DND-41 (cell line): ENCODE measurements around the gene PALM.
"Not testable (repeated sequence)": the region's sequence is repeated elsewhere in the genome, so short reads cannot be mapped to it uniquely, and the experiment has no call there.

Experiments used
- ATAC-seq: fragments of 200-7000 bp; cut with Tn5 transposase; 3 replicates; pipeline ENCODE4 v1.9.1; 2021; ENCODE audit warnings: low read depth; ENCODE audit not compliant: insufficient read depth
- DNase-seq: peaks from one replicate; pipeline ENCODE4 v3.0.0-alpha.2; 2020
- H2AFZ ChIP-seq: 2 replicates; pipeline ENCODE4 v1.6.0; 2012; ENCODE audit warnings: low read depth, low read length
- H3K27ac ChIP-seq: 2 replicates; pipeline ENCODE4 v1.5.1; 2012; ENCODE audit warnings: low read length, inconsistent platforms
- H3K27me3 ChIP-seq: fragments of 200-600 bp; sonication (generic); 2 replicates; pipeline ENCODE4 v1.6.0; 2012; ENCODE audit warnings: low read length, mild to moderate bottlenecking, inconsistent platforms; ENCODE audit not compliant: insufficient read depth, poor library complexity
- H3K36me3 ChIP-seq: 2 replicates; pipeline ENCODE4 v1.5.1; 2012; ENCODE audit warnings: low read length, inconsistent platforms; ENCODE audit not compliant: insufficient read depth
- H3K4me1 ChIP-seq: 2 replicates; pipeline ENCODE4 v1.5.1; 2012; ENCODE audit warnings: mild to moderate bottlenecking, low read length; ENCODE audit not compliant: insufficient read depth
- H3K4me2 ChIP-seq: 2 replicates; pipeline ENCODE4 v1.6.0; 2012; ENCODE audit warnings: mild to moderate bottlenecking, moderate library complexity, low read length, inconsistent platforms; ENCODE audit not compliant: insufficient read depth
- H3K4me3 ChIP-seq, 2 experiments: fragments of 200-600 bp in 1 of 2; shearing (Covaris generic) in 1 of 2; 2 replicates each; pipeline ENCODE4 v1.5.1; 2012 to 2016; ENCODE audit warnings: inconsistent platforms in 2 of 2, low read length in 2 of 2, mild to moderate bottlenecking in 2 of 2, low read depth in 1 of 2, moderate library complexity in 1 of 2
- H3K79me2 ChIP-seq: 2 replicates; pipeline ENCODE4 v1.6.0; 2012; ENCODE audit warnings: low read length, inconsistent platforms; ENCODE audit not compliant: insufficient read depth
- H3K9ac ChIP-seq: 2 replicates; pipeline ENCODE4 v1.6.0; 2012; ENCODE audit warnings: low read depth, mild to moderate bottlenecking, inconsistent platforms, low read length, moderate library complexity
- H3K9me3 ChIP-seq: 2 replicates; pipeline ENCODE4 v1.5.1; 2012; ENCODE audit warnings: low read length, moderate library complexity, mild to moderate bottlenecking, inconsistent platforms; ENCODE audit not compliant: insufficient read depth, severe bottlenecking
- H4K20me1 ChIP-seq: 2 replicates; pipeline ENCODE4 v1.6.0; 2012; ENCODE audit warnings: low read length; ENCODE audit not compliant: insufficient read depth
- EZH2 ChIP-seq: IDR thresholded peaks from 3 replicates; pipeline ENCODE4 v1.6.1; 2012; ENCODE audit warnings: borderline replicate concordance, low read depth, mild to moderate bottlenecking, moderate library complexity, low read length, inconsistent platforms; ENCODE audit not compliant: severe bottlenecking
- TF ChIP-seq, protein P1 (sequence below): IDR thresholded peaks from 2 replicates; pipeline ENCODE4 v1.5.1; 2012; ENCODE audit warnings: borderline replicate concordance, low read length, moderate library complexity, mild to moderate bottlenecking; ENCODE audit not compliant: poor library complexity, severe bottlenecking; ENCODE audit errors: extremely low read depth

PALM gene

DNA sequence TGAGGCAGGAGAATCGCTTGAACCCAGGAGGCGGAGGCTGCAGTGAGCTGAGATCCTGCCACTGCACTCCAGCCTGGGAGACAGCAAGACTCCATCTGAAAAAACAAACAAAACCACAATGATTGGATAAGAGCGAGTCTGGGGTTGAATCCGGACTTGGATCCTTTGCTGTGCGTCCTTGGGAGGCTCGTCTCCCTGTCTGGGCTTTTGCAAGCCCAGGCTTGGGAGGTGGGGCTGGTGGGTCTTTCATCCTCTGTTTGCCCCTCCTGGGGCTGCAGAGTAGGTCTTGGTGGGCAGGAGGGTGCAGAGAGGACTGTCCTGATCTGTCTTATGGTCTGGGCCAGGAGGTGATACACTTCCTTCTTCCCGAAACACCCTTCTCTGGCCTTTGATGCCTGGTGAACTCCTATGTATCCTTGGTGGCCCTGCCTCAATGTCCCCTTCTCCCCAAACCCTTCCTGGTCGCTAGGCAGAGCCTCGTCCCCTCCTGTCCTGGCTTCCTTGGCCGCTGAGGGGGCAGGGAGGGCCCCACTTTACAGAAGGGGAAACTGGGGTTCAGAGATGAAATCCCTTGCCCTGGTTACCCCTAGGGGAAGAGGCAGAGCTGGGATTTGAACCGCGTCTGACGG lies 16.8 kb downstream of the PALM start:
- Histone ChIP-seq H2AFZ (no peak overlapping the region), H3K27me3 (no peaks in the 10 kb centered on the region), H3K79me2 (no peaks in the 10 kb centered on the region), H3K36me3 (no peaks in the 10 kb centered on the region), H3K4me2 (no peak overlapping the region), H3K9me3 (no peaks in the 10 kb centered on the region), H3K27ac (no peak overlapping the region), H3K4me3 (no peak overlapping the region), H3K9ac (no peak overlapping the region), H3K4me1 (no peaks in the 10 kb centered on the region), H4K20me1 (no peaks in the 10 kb centered on the region)
- TF ChIP-seq EZH2, result no peak
- TF ChIP-seq, protein P1, sequence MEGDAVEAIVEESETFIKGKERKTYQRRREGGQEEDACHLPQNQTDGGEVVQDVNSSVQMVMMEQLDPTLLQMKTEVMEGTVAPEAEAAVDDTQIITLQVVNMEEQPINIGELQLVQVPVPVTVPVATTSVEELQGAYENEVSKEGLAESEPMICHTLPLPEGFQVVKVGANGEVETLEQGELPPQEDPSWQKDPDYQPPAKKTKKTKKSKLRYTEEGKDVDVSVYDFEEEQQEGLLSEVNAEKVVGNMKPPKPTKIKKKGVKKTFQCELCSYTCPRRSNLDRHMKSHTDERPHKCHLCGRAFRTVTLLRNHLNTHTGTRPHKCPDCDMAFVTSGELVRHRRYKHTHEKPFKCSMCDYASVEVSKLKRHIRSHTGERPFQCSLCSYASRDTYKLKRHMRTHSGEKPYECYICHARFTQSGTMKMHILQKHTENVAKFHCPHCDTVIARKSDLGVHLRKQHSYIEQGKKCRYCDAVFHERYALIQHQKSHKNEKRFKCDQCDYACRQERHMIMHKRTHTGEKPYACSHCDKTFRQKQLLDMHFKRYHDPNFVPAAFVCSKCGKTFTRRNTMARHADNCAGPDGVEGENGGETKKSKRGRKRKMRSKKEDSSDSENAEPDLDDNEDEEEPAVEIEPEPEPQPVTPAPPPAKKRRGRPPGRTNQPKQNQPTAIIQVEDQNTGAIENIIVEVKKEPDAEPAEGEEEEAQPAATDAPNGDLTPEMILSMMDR, result no peak
- ATAC-seq (no peak), DNase-seq (no peak)

DNA sequence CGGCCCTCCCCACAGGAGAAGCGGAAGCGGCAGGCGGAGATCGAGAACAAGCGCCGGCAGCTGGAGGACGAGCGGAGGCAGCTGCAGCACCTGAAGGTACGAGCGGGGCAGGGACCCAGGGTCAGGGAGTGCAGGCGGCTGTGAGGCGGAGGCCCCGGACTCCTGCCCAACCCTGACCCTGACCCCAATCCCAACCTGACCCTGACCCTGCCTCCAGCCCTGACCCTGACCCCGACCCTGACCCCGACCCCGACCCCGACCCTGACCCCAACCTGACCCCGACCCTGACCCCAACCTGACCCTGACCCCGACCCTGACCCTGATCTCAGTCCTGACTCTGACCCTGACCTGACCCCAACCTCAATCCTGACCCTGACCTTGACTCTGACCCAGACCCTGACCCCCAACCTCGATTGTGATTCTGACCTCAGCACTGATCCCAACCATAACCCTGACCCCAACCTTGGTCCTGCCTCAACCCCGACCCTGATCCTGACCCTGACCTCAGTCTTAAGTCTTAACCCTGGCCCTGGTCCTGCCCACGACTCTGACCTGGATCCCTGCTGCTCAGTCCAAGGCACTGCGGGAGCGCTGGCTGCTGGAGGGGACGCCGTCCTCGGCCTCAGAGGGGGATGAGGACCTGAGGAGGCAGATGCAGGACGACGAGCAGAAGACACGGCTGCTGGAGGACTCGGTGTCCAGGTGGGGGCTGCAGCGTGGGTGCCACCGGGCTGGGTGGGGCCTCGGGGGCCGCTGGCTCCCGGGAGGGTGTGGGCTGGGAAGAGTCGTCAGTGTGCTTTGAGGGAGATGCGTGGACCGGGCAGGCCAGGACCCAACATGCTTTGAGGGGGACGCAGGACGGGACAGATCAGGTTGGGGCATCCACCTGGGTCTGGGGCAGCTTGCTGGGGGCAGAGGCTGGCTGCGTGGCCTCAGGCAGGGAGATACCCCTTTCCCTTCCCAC lies 18.5 kb downstream of the PALM start:
- no peak for DNase-seq
- Histone ChIP-seq H2AFZ (no peak overlapping the region), H3K4me3 (no peak overlapping the region), H3K27me3 (no peaks in the 10 kb centered on the region), H3K79me2 (no peaks in the 10 kb centered on the region), H3K9me3 (no peaks in the 10 kb centered on the region), H3K36me3 (no peaks in the 10 kb centered on the region), H3K4me1 (no peaks in the 10 kb centered on the region), H3K27ac (no peak overlapping the region), H4K20me1 (no peaks in the 10 kb centered on the region), H3K4me2 (no peak overlapping the region), H3K9ac (no peak overlapping the region)
- no peak for TF ChIP-seq EZH2
- ATAC-seq, result no peak

DNA sequence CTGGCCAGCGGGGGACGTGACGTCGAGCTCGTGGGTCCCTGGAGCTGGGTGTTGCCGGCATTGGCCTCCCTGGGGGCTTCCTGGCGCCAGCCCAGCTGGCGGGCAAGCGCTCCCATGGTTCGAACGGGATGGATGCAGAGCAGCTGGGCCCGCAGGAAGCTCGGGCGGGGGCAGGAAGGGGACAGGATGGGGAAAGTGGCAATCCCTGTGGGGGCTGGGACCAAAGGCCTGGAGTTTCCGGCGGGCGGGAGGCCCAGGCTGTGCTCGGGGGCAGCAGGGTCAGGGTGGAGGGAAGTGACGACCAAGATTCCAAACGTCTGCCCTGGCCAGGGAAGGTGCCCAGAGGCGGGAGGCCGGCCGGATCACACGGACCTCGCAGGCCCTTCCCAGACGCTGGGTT lies 19.3 kb downstream of the PALM start:
- Histone ChIP-seq H3K36me3 (no peaks in the 10 kb centered on the region), H3K27ac (no peak overlapping the region), H3K9ac (no peak overlapping the region), H3K79me2 (no peaks in the 10 kb centered on the region), H2AFZ (no peak overlapping the region), H3K27me3 (no peaks in the 10 kb centered on the region), H3K4me1 (no peaks in the 10 kb centered on the region), H3K4me2 (no peak overlapping the region), H3K4me3 (no peak overlapping the region), H4K20me1 (no peaks in the 10 kb centered on the region), H3K9me3 (no peaks in the 10 kb centered on the region)
- DNase-seq (no peak), ATAC-seq (no peak)
- no peak for TF ChIP-seq EZH2
- TF ChIP-seq, protein P1, result no peak

DNA sequence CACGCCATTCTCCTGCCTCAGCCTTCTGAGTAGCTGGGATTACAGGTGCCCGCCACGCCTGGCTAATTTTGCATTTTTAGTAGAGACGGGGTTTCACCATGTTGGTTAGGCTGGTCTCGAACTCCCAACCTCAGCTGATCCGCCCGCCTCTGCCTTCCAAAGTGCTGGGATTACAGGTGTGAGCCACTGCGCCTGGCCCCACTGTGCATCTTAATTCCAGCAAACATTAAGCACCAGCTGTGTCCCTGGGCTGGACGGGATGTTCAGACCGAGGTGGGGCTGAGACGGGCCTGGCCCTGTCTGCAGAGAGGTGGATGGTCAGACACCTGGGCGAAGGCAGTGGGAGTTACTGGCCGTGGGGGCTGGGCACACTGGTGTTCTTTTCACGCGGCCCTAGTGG lies 20.8 kb downstream of the PALM start:
- H3K4me3 ChIP-seq, H3K9me3 ChIP-seq, DNase-seq, H3K4me2 ChIP-seq, H2AFZ ChIP-seq, H3K9ac ChIP-seq, ATAC-seq, H3K36me3 ChIP-seq, H4K20me1 ChIP-seq, H3K27ac ChIP-seq, H3K27me3 ChIP-seq, H3K79me2 ChIP-seq, H3K4me1 ChIP-seq: not testable (repeated sequence)
